Upper lobe of left lung (tissue), 4 donors: ENCODE measurements around the gene COL23A1.

ENCODE experiments used
- CTCF ChIP-seq, 6 experiments: fragments of 450-650 bp in 4 of 6; fragments of 200-600 bp in 2 of 6; sonication (generic) in 2 of 6; IDR thresholded peaks; one replicate each; pipeline ENCODE4 v1.5.1; 2016 to 2019; ENCODE audit warnings: antibody characterized with exemption in 6 of 6
- EP300 ChIP-seq, 4 donors: sonication (generic); formaldehyde crosslinking; IDR thresholded peaks; one replicate each; pipeline ENCODE4 v1.5.1; 2017; ENCODE audit warnings: antibody characterized with exemption in 4 of 4, control low read depth in 2 of 4

GRCh38 chr5:178213748-178214151, 376.4 kb downstream of the COL23A1 start:
- TF ChIP-seq EP300 (IDR thresholded peaks at IDR 0.05) (no peak), CTCF (IDR thresholded peaks at IDR 0.05) (no peak)
